GM20431 (cell line): ENCODE results near the gene ITGA2.

Experiments
- in situ Hi-C: fragments of 300-500 bp; cut with MseI, MboI; formaldehyde crosslinking; loops from one replicate; pipeline ENCODE4 v1.15.0; 2020; ENCODE audit warnings: low sequenced_read_pairs; ENCODE audit not compliant: unreplicated experiment

The ITGA2 gene

GRCh38 chr5:53011233-53011632 lies 22.1 kb downstream of the ITGA2 start:
- in situ Hi-C loops = no loop called here

GRCh38 chr5:53013857-53014256 lies 24.7 kb downstream of the ITGA2 start:
- in situ Hi-C loops = no loop called here

- in situ Hi-C loops = no loop called here
Observed at GRCh38 chr5:53017383-53017782, 28.2 kb downstream of the ITGA2 start.

GRCh38 chr5:53017794-53018391 lies 28.7 kb downstream of the ITGA2 start:
- in situ Hi-C loops = no loop called here

- in situ Hi-C loops = no loop called here
Observed at GRCh38 chr5:53019320-53019719, 30.2 kb downstream of the ITGA2 start.

- in situ Hi-C loops = no loop called here
Observed at GRCh38 chr5:53022930-53023511, 33.9 kb downstream of the ITGA2 start.

- in situ Hi-C loops = no loop called here
Observed at GRCh38 chr5:53023969-53024368, 34.8 kb downstream of the ITGA2 start.

GRCh38 chr5:53024535-53024934 lies 35.4 kb downstream of the ITGA2 start:
- in situ Hi-C loops = no loop called here

- in situ Hi-C loops = no loop called here
Observed at GRCh38 chr5:53025487-53025886, 36.3 kb downstream of the ITGA2 start.

GRCh38 chr5:53027913-53028312 lies 38.8 kb downstream of the ITGA2 start:
- in situ Hi-C loops = no loop called here

GRCh38 chr5:53029608-53030007 lies 40.5 kb downstream of the ITGA2 start:
- in situ Hi-C loops = no loop called here

GRCh38 chr5:53030893-53031292 lies 41.7 kb downstream of the ITGA2 start:
- in situ Hi-C loops = no loop called here

GRCh38 chr5:53031695-53032096 lies 42.5 kb downstream of the ITGA2 start:
- in situ Hi-C loops = no loop called here

- in situ Hi-C loops = no loop called here
Observed at GRCh38 chr5:53032188-53032587, 43.0 kb downstream of the ITGA2 start.

- in situ Hi-C loops = no loop called here
Observed at GRCh38 chr5:53034832-53035231, 45.7 kb downstream of the ITGA2 start.

- in situ Hi-C loops = no loop called here
Observed at GRCh38 chr5:53035868-53036381, 46.8 kb downstream of the ITGA2 start.

GRCh38 chr5:53037141-53037859 lies 48.1 kb downstream of the ITGA2 start:
- in situ Hi-C loops = no loop called here

- in situ Hi-C loops = no loop called here
Observed at GRCh38 chr5:53038196-53038847, 49.2 kb downstream of the ITGA2 start.

- in situ Hi-C loops = no loop called here
Observed at GRCh38 chr5:53039855-53040254, 50.7 kb downstream of the ITGA2 start.

- in situ Hi-C loops = no loop called here
Observed at GRCh38 chr5:53041071-53041692, 52.0 kb downstream of the ITGA2 start.
